ENCODE data around the gene C14orf180.

C14orf180 gene

GRCh38 chr14:104593710-104594136 lies 14.2 kb downstream of the C14orf180 start:
- DNase-seq (ENCODE audit: low read depth in 2 of 2): no peak

- DNase-seq (ENCODE audit: low read depth in 2 of 2): no peak
Observed at GRCh38 chr14:104594310-104595046, 14.9 kb downstream of the C14orf180 start.

GRCh38 chr14:104595116-104595675 lies 15.6 kb downstream of the C14orf180 start:
- DNase-seq (ENCODE audit: low read depth in 2 of 2): no peak

GRCh38 chr14:104595911-104596450 lies 16.4 kb downstream of the C14orf180 start:
- DNase-seq (ENCODE audit: low read depth in 2 of 2): no peak

DNA sequence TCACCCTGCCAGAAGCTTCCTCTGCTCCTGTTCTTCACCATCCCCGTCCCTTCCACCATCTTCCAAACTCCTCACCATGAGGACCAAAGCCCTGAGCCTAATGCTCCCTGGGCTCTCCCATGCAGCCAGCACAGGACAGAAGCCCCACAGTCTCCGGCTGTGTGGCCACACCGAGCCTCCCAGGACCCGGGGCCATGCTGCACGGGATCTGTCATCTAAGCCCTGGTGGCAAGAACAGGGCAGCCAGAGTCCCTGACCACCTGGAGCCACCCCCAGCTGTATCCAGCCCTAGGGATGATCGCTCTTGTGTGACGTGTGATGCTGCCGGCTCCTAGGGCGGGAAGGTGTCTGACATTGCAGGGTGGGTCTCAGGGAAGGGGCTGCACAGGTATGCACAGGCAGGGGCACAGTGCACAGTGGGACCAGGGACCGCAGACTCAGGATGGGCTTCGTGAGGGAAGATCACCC lies 16.9 kb downstream of the C14orf180 start:
- no peak for DNase-seq (ENCODE audit: low read depth in 2 of 2)

- no peak for DNase-seq (ENCODE audit: low read depth in 2 of 2)
Observed at GRCh38 chr14:104596927-104597351, 17.4 kb downstream of the C14orf180 start.

DNA sequence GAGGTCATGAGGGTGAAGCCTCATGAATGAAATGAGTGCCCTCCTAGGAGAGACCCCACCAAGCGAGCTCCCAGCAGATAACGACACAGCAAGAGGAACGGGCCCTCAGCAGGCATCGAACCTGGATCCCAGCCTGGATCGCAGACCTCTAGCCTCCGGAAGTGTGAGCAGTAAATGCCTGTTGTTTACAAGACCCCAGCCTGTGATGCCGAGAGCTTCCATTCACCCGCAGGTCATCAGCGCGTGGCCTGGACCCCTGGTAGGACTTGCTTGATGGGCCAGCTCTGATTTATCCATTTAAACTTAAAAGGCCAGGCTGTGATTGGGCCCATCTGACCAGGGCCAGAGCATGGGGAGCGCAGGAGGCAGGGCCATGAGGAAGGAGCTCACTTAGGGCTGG lies 18.0 kb downstream of the C14orf180 start:
- DNase-seq (ENCODE audit: low read depth in 2 of 2): no peak

GRCh38 chr14:104598039-104598909 lies 18.7 kb downstream of the C14orf180 start:
- DNase-seq (ENCODE audit: low read depth in 2 of 2): no peak

DNA sequence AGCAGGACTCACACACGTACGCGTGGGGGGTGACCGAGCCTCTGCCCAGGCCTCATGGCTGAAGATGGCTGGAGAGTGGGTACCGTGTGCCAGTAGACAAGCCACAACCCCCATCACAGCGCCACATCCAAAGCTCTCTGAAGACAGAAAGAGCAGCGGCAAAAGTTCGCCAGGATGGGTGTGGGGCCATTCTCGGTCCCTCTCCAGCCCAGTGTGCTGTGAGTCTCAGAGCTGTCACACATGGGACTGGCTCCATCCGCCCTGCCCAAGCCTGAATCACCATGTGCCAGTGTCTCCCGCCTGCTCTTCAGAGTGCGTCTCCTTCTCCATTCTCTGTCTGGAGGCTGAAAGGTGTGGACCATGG lies 19.3 kb downstream of the C14orf180 start:
- DNase-seq (ENCODE audit: low read depth in 2 of 2): no peak

DNA sequence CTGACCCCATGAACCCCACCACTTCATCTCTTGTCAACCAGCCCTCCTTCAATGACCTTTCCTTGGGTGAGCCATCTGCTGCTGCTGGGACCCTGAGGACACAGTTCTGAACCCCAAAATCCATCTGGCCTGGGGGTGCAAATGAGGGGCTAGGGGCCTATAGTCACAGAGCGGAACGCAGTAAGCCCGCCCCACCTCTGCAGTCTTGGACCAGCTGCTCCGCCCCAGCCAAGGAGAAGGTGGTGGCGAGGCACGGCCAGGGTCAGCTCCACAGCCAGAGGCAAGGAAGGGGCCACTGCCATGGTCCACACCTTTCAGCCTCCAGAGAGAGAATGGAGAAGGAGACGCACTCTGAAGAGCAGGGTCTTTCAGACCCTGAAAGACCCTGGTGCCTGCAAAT lies 19.9 kb downstream of the C14orf180 start:
- no peak for DNase-seq (ENCODE audit: low read depth in 2 of 2)

- DNase-seq (ENCODE audit: low read depth in 2 of 2): no peak
Observed at GRCh38 chr14:104600141-104600643, 20.6 kb downstream of the C14orf180 start.

DNA sequence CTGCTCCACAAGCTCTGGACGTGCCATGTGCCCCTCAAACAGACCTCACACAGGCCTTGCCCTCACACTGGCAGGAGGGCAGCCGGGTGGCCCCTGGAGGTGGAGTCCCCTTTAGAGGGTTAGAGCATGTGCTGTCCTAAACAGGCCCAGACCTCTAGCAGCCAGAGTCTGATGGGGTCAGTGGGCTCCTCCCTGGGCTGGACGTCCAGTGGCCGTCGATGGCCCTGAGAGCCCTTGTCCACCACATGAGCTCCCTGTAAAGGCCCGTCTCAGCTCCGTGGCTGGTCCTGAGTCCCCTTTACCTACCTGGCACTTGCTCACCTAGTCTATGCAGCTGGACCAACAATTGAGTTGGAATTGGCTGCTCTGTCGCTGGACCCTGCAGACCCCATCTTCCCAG lies 21.2 kb downstream of the C14orf180 start:
- DNase-seq (ENCODE audit: low read depth in 2 of 2): no peak

DNA sequence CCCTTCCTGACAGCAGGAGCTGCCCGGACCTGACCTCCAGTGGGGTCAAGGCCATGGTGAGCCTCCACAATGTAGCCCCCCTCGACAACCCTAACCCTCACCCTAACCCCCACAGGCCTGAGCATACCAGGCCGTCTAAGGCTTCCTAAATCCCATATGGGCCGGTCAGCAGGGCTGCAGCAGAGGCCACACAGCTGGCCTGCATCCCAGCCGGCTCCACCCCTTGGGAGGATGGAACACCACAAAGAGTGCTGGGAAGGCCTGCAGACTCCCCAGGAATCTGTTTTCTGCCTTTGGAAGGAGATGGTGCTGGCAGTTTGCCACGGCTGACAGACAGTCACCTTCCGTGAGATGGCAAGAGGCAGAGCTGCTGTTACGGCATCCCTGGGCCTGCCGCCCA lies 22.2 kb downstream of the C14orf180 start:
- no peak for DNase-seq (ENCODE audit: low read depth in 2 of 2)

DNA sequence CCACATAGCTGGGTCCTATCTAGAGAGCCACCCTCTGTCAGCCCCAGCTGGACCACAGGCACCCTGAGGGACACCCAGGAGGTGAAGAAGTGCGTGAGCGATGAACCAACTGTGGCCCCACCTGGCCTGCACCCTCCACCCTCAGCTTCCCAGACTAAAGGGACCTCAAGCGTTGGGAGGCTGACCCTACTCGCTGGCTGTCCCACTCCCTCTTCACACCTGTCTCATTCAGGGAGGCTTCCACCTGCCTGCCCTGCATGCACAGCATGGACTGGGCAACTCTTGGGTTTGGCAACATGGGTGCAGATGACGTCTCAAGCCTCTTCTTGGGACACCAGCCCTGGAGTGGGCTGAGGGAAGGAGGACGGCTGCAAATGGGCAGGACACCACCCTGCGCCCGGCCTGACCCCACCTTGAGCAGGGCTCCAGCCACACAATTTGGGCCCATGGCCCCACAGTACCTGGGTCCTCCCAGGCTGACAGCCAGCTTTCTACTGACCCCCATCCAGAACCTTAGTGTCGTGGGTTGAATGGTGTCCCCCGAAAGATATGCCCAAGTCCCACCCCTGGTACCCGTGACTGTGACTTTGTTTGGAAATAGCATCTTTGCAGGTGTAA lies 22.9 kb downstream of the C14orf180 start:
- DNase-seq (ENCODE audit: low read depth in 2 of 2): no peak

DNA sequence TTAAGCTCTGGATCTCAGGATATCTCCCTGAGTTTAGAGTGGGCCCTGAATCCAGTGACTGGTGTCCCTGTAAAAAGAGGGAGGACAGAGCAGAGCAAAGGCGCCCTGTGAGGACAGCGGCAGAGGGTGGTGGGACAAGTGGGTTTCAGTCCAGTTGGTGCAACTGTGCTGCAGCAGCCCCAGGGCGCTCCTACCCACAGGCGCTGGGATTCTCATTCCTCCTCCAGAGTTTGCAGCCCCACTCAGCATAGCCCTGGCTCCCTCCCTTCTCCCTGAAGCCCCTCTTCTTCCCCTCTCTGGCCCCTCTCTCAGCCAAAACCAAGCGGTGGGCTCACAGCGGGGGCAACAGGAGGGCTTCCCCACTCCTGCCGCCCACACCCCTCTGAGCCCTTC lies 23.4 kb downstream of the C14orf180 start:
- DNase-seq (ENCODE audit: low read depth in 2 of 2): no peak

- DNase-seq (ENCODE audit: low read depth in 2 of 2): no peak
Observed at GRCh38 chr14:104603711-104604401, 24.3 kb downstream of the C14orf180 start.

DNA sequence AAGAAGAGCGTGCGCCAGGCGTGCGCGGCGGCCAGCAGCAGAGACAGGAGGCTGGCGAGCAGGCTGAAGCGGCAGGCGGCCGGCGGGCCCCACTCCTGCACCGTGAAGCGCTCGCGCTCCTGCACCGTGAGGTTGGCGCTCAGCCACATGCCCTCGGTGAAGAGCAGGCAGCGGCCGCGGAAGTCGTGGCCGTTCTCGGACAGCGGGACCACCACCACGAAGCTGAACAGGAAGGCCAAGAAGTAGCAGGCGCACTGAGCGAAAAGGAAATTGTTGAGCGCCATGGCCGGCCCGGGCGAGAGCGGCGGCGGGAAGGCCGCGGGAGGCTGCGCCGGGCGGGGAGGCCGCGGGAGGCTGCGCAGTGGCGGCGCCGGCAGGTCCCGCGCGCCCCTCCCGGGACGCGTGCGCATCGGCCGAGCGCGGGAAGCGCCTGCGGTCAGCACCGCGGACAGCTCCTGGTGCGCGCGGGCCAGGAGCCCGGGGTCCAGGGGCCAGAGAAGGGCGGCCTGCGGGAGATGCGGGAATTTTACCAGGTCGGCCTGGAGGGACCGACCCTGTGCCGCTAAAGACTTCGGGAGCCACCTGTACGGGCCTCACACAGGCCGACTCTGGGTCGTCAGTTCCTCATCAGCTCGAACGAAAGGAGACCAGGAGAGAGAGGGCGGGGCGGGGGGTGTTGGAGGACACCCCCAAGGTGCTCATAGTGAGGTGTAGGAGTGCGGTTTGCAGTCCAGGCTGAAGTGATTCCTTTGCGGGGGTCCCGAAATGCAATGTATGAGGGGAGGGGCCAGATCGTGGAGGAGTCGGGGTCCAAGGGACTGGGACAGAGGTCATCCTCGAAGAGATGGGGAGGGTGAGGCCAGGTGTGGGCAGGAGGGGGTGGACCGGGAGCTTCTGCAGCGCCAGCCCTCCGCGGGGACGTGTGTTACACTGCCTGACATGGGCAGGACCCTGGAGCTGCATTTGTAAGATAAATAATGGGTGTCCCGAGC lies 25.2 kb downstream of the C14orf180 start, which contains the start of gene TMEM179:
TSS of gene TMEM179 (minus strand) at position 315 of the 992 bp plus-strand sequence. CDS start at position 284, 31 bp downstream.
- DNase-seq (ENCODE audit: low read depth in 2 of 2): no peak

- no peak for DNase-seq (ENCODE audit: low read depth in 2 of 2)
Observed at GRCh38 chr14:104609666-104610065, 30.1 kb downstream of the C14orf180 start.

DNA sequence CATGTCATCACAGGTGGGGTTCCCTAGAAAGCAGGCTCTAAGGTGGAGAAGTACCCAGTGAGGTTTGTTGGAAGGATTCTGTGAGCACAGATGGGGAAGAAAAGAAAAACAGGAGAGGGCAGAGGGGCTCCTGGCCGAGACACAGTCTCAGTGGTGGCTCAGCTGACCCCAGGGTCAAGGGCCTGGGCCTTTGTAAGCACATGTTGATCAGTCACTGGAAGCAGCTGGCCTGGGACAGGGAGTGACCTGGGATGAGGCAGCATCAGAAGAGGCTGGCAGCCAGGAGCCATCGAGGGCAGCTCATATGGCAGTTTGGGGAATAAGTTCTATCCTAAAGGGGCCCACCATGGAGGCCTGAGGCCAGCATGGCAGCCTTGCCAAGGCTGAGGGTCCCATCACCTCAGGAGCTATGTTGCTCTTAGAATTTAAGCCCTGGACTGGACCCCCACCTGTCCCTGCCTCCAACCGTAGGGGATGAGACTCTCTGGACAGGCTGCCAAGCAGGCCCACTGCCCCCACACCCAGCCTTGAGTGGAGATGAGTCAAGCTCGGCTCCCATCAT lies 31.3 kb downstream of the C14orf180 start:
- no peak for DNase-seq (ENCODE audit: low read depth in 2 of 2)

All from stimulated activated CD8-positive, alpha-beta memory T cell treated with anti-CD3 and anti-CD28 coated beads, Interleukin-2, amount 100 ng/mL, for 48 hours (primary cell).